Measurements from ENCODE around the gene CPEB2.

Gene CPEB2

GRCh38 chr4:15001869-15002658 lies at the start of gene CPEB2:
Gene CPEB2, plus strand, starts transcription at chr4:15002481. Its CDS starts 193 bp downstream, at chr4:15002674.
- peaks cover 14% of the 10 kb centered on the region for H3K36me3 Mint-ChIP-seq
- peak; percentile 84 to 96 for DNase-seq (ENCODE audit: low spot score in 2 of 2)
- H3K27ac Mint-ChIP-seq: peak within 1 kb of the TSS; percentile 88
- peaks cover 12% of the 10 kb centered on the region for H3K4me1 Mint-ChIP-seq
- peak; percentile 83 for ATAC-seq
- H3K9me3 Mint-ChIP-seq: no peaks in the 10 kb centered on the region
- H3K4me3 Mint-ChIP-seq: peak within 1 kb of the TSS; percentile 86

- H3K36me3 Mint-ChIP-seq: no peaks in the 10 kb centered on the region
- no peak overlapping the region for H3K4me3 Mint-ChIP-seq
- no peaks in the 10 kb centered on the region for H3K9me3 Mint-ChIP-seq
- DNase-seq (ENCODE audit: low spot score in 2 of 2) (no peak), ATAC-seq (no peak)
- no peak overlapping the region for H3K27ac Mint-ChIP-seq
- no peaks in the 10 kb centered on the region for H3K4me1 Mint-ChIP-seq
Measured at GRCh38 chr4:14958436-14958835, 43.8 kb upstream of the CPEB2 start.

- H3K36me3 Mint-ChIP-seq: no peaks in the 10 kb centered on the region
Measured at GRCh38 chr4:14961292-14961691, 41.0 kb upstream of the CPEB2 start.

GRCh38 chr4:14965071-14965470 lies 37.2 kb upstream of the CPEB2 start:
- no peak for DNase-seq (ENCODE audit: low spot score in 2 of 2)
- no peak overlapping the region for H3K4me3 Mint-ChIP-seq
- no peaks in the 10 kb centered on the region for H3K36me3 Mint-ChIP-seq
- no peak for ATAC-seq
- H3K9me3 Mint-ChIP-seq: no peaks in the 10 kb centered on the region
- no peaks in the 10 kb centered on the region for H3K4me1 Mint-ChIP-seq
- no peak overlapping the region for H3K27ac Mint-ChIP-seq

More at GRCh38 chr4:14961292-14961691, 41.0 kb upstream of the CPEB2 start:
- Mint-ChIP-seq H3K4me1 (no peaks in the 10 kb centered on the region), H3K4me3 (no peak overlapping the region), H3K9me3 (no peaks in the 10 kb centered on the region), H3K27ac (no peak overlapping the region)
- DNase-seq (ENCODE audit: low spot score in 2 of 2) (no peak), ATAC-seq (no peak)

- DNase-seq (ENCODE audit: low spot score in 2 of 2): no peak
- Mint-ChIP-seq H3K27ac (no peak overlapping the region), H3K36me3 (no peaks in the 10 kb centered on the region), H3K9me3 (no peaks in the 10 kb centered on the region), H3K4me3 (no peak overlapping the region), H3K4me1 (no peaks in the 10 kb centered on the region)
- ATAC-seq: no peak
Measured at GRCh38 chr4:14967982-14968381, 34.3 kb upstream of the CPEB2 start.

- Mint-ChIP-seq H3K27ac (no peak overlapping the region), H3K9me3 (peaks cover 3% of the 10 kb centered on the region), H3K36me3 (no peaks in the 10 kb centered on the region), H3K4me3 (no peak overlapping the region), H3K4me1 (no peaks in the 10 kb centered on the region)
- DNase-seq (ENCODE audit: low spot score in 2 of 2) (no peak), ATAC-seq (no peak)
Measured at GRCh38 chr4:14977830-14978229, 24.5 kb upstream of the CPEB2 start.

GRCh38 chr4:14984448-14984847 lies 17.8 kb upstream of the CPEB2 start:
- H3K27ac Mint-ChIP-seq: no peak overlapping the region
- DNase-seq (ENCODE audit: low spot score in 2 of 2) (no peak), ATAC-seq (no peak)
- H3K36me3 Mint-ChIP-seq: no peaks in the 10 kb centered on the region
- H3K9me3 Mint-ChIP-seq: no peaks in the 10 kb centered on the region
- no peaks in the 10 kb centered on the region for H3K4me1 Mint-ChIP-seq
- no peak overlapping the region for H3K4me3 Mint-ChIP-seq

- H3K36me3 Mint-ChIP-seq: no peaks in the 10 kb centered on the region
- no peaks in the 10 kb centered on the region for H3K4me1 Mint-ChIP-seq
- DNase-seq (ENCODE audit: low spot score in 2 of 2): no peak
- H3K27ac Mint-ChIP-seq: no peak overlapping the region
- ATAC-seq: no peak
- no peaks in the 10 kb centered on the region for H3K9me3 Mint-ChIP-seq
- H3K4me3 Mint-ChIP-seq: no peak overlapping the region
Measured at GRCh38 chr4:14985161-14985560, 17.1 kb upstream of the CPEB2 start.

- no peak for DNase-seq (ENCODE audit: low spot score in 2 of 2)
- no peak for ATAC-seq
- Mint-ChIP-seq H3K9me3 (no peaks in the 10 kb centered on the region), H3K4me3 (no peak overlapping the region), H3K4me1 (no peaks in the 10 kb centered on the region), H3K27ac (no peak overlapping the region), H3K36me3 (no peaks in the 10 kb centered on the region)
Measured at GRCh38 chr4:14985843-14986242, 16.4 kb upstream of the CPEB2 start.

- ATAC-seq (no peak), DNase-seq (ENCODE audit: low spot score in 2 of 2) (no peak)
- H3K4me3 Mint-ChIP-seq: no peak overlapping the region
- no peak overlapping the region for H3K27ac Mint-ChIP-seq
- H3K4me1 Mint-ChIP-seq: no peaks in the 10 kb centered on the region
- H3K36me3 Mint-ChIP-seq: no peaks in the 10 kb centered on the region
- no peaks in the 10 kb centered on the region for H3K9me3 Mint-ChIP-seq
Measured at GRCh38 chr4:14987054-14987453, 15.2 kb upstream of the CPEB2 start.

- no peak for ATAC-seq
- Mint-ChIP-seq H3K27ac (no peak overlapping the region), H3K4me3 (no peak overlapping the region), H3K36me3 (no peaks in the 10 kb centered on the region), H3K4me1 (peaks cover 7% of the 10 kb centered on the region), H3K9me3 (no peaks in the 10 kb centered on the region)
- DNase-seq (ENCODE audit: low spot score in 2 of 2): no peak
Measured at GRCh38 chr4:14990484-14990883, 11.8 kb upstream of the CPEB2 start.

- ATAC-seq (peak; percentile 66), DNase-seq (ENCODE audit: low spot score in 2 of 2) (no peak)
- Mint-ChIP-seq H3K36me3 (no peaks in the 10 kb centered on the region), H3K4me1 (peaks cover 7% of the 10 kb centered on the region), H3K27ac (no peak overlapping the region), H3K9me3 (no peaks in the 10 kb centered on the region), H3K4me3 (no peak overlapping the region)
Measured at GRCh38 chr4:14994242-14994641, 8.0 kb upstream of the CPEB2 start.

GRCh38 chr4:15001248-15001868 lies 923 bp upstream of the CPEB2 start:
- Mint-ChIP-seq H3K4me3 (peak overlapping the region; percentile 86), H3K4me1 (peaks cover 12% of the 10 kb centered on the region), H3K36me3 (peaks cover 12% of the 10 kb centered on the region), H3K9me3 (no peaks in the 10 kb centered on the region), H3K27ac (peak overlapping the region; percentile 88)
- ATAC-seq: peak; percentile 50
- peak in 1 of 2 donors; percentile 79 for DNase-seq (ENCODE audit: low spot score in 2 of 2)

GRCh38 chr4:15002659-15003400 lies 549 bp downstream of the CPEB2 start:
- DNase-seq (ENCODE audit: low spot score in 2 of 2) (peak; percentile 66 to 86), ATAC-seq (peak; percentile 53)
- H3K27ac Mint-ChIP-seq: peak overlapping the region; percentile 88
- H3K4me1 Mint-ChIP-seq: peaks cover 12% of the 10 kb centered on the region
- no peaks in the 10 kb centered on the region for H3K9me3 Mint-ChIP-seq
- peak overlapping the region; percentile 86 for H3K4me3 Mint-ChIP-seq
- peaks cover 20% of the 10 kb centered on the region for H3K36me3 Mint-ChIP-seq

GRCh38 chr4:15003401-15003890 lies 1.2 kb downstream of the CPEB2 start:
- H3K36me3 Mint-ChIP-seq: peaks cover 26% of the 10 kb centered on the region
- H3K4me1 Mint-ChIP-seq: peaks cover 12% of the 10 kb centered on the region
- peak overlapping the region; percentile 86 for H3K4me3 Mint-ChIP-seq
- peak; percentile 22 for ATAC-seq
- DNase-seq (ENCODE audit: low spot score in 2 of 2): peak; percentile 50 to 84
- H3K27ac Mint-ChIP-seq: peak overlapping the region; percentile 88
- H3K9me3 Mint-ChIP-seq: no peaks in the 10 kb centered on the region

Measured in stimulated activated effector memory CD8-positive, alpha-beta T cell treated with anti-CD3 and anti-CD28 coated beads, Interleukin-12 subunit alpha, Interleukin-12 subunit beta, amount 100 ng/mL, for 72 hours (primary cell).